HEK293T (cell line): Measurements from ENCODE around the gene MYO1H.

Experiments used
- CTCF ChIA-PET: fragments of 350-600 bp; formaldehyde crosslinking; extraction: SDS; loops from one replicate; lab custom pipeline; 2021; ENCODE audit warnings: antibody characterized with exemption, inconsistent platforms; lab: Yijun Ruan, JAX
- POLR2A ChIA-PET: fragments of 350-600 bp; formaldehyde crosslinking; extraction: SDS; loops from one replicate; lab custom pipeline; 2020; ENCODE audit warnings: antibody characterized with exemption, inconsistent platforms; lab: Yijun Ruan, JAX
- DNase-seq: peaks from one replicate; pipeline ENCODE4 v3.0.0; 2012; ENCODE audit warnings: mixed read lengths; ENCODE audit errors: extremely low spot score
- ARNT ChIP-seq: fragments of 450-650 bp; IDR thresholded peaks from 2 replicates; pipeline ENCODE4 v1.6.1; 2017; ENCODE audit warnings: mild to moderate bottlenecking
- BHLHE40 ChIP-seq: fragments of 450-650 bp; IDR thresholded peaks from 2 replicates; pipeline ENCODE4 v1.6.1; 2016; ENCODE audit warnings: mild to moderate bottlenecking, moderate library complexity, borderline replicate concordance
- CTBP1 ChIP-seq: fragments of 450-650 bp; IDR thresholded peaks from 2 replicates; pipeline ENCODE4 v1.6.1; 2016; ENCODE audit warnings: borderline replicate concordance
- ELF4 ChIP-seq: fragments of 450-650 bp; IDR thresholded peaks from 2 replicates; pipeline ENCODE4 v1.6.1; 2017; ENCODE audit warnings: antibody characterized with exemption
- FOXA1 ChIP-seq: fragments of 450-650 bp; IDR thresholded peaks from 2 replicates; pipeline ENCODE4 v1.6.1; 2016; ENCODE audit warnings: mild to moderate bottlenecking
- FOXK2 ChIP-seq: fragments of 450-650 bp; IDR thresholded peaks from 2 replicates; pipeline ENCODE4 v1.6.1; 2016; ENCODE audit warnings: mild to moderate bottlenecking
- FOXM1 ChIP-seq: fragments of 450-650 bp; IDR thresholded peaks from 2 replicates; pipeline ENCODE4 v1.6.1; 2017; ENCODE audit warnings: mild to moderate bottlenecking, borderline replicate concordance
- HDGF ChIP-seq: fragments of 450-650 bp; IDR thresholded peaks from 2 replicates; pipeline ENCODE4 v1.6.1; 2017; ENCODE audit warnings: antibody characterized with exemption, borderline replicate concordance
- L3MBTL2 ChIP-seq: fragments of 450-650 bp; conservative IDR thresholded peaks from 2 replicates; pipeline ENCODE4 v1.6.1; 2016; ENCODE audit warnings: mild to moderate bottlenecking
- LEF1 ChIP-seq: fragments of 450-650 bp; IDR thresholded peaks from 2 replicates; pipeline ENCODE4 v1.6.1; 2017; ENCODE audit warnings: mild to moderate bottlenecking, borderline replicate concordance
- NFRKB ChIP-seq: fragments of 450-650 bp; IDR thresholded peaks from 2 replicates; pipeline ENCODE4 v1.6.1; 2016; ENCODE audit warnings: mild to moderate bottlenecking, moderate library complexity
- PKNOX1 ChIP-seq: fragments of 450-650 bp; IDR thresholded peaks from 2 replicates; pipeline ENCODE4 v1.6.1; 2016
- SP1 ChIP-seq: fragments of 450-650 bp; IDR thresholded peaks from 2 replicates; pipeline ENCODE4 v1.6.1; 2017
- SUZ12 ChIP-seq: fragments of 450-650 bp; IDR thresholded peaks from 2 replicates; pipeline ENCODE4 v1.6.1; 2016; ENCODE audit warnings: mild to moderate bottlenecking
- TARDBP ChIP-seq: fragments of 450-650 bp; IDR thresholded peaks from 2 replicates; pipeline ENCODE4 v1.6.1; 2016
- ZNF384 ChIP-seq: fragments of 450-650 bp; IDR thresholded peaks from 2 replicates; pipeline ENCODE4 v1.6.1; 2016

MYO1H gene

DNA sequence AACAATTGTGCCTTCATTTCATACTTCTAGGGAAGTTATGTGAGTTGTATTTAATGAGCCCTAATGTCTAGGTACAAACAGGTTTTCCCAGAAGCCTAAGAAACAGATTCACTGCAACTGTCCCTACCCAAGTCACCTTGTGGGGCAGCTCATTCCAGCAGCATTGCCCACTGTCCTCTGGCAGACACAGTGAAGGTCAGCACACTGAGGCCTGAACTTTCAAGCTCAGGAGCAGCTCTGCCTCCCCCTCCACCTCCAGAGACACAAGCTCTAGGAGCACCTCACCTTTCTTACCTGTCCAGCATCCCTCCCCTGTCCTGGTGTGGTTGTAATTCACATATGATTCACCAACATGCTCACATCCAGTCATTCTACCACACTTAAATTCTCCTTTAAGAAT lies 145.4 kb downstream of the MYO1H start:
- ChIA-PET POLR2A (no interaction called here), CTCF (no interaction called here)
- TF ChIP-seq ELF4: no peak
- TF ChIP-seq LEF1: no peak
- no peak for TF ChIP-seq CTBP1
- no peak for TF ChIP-seq BHLHE40
- no peak for TF ChIP-seq SUZ12
- TF ChIP-seq TARDBP: no peak
- TF ChIP-seq HDGF: no peak
- no peak for TF ChIP-seq SP1
- TF ChIP-seq ARNT: no peak
- no peak for TF ChIP-seq FOXA1
- TF ChIP-seq FOXM1: no peak
- TF ChIP-seq ZNF384: no peak
- DNase-seq: no peak

DNA sequence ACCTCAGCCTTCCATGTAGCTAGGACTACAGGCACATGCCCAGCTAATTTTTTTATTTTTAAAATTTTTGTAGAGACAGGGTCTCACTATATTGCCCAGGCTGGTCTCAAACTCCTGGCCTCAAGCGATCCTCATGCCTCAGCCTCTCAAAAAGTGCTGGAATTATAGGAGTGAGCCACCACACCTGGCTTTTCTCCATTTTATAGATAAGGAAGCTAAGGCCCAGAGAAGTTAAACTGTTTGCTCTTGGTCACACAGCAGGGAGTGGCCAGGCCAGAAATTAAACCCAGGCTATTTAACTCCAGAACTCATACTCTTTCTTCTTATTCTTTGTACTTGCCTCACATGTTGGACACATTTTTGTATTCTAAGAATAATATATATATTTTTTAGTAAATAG lies 146.2 kb downstream of the MYO1H start:
- ChIA-PET CTCF (no interaction called here), POLR2A (no interaction called here)
- DNase-seq: no peak
- TF ChIP-seq ELF4: no peak
- no peak for TF ChIP-seq FOXM1
- TF ChIP-seq LEF1: no peak
- no peak for TF ChIP-seq NFRKB
- TF ChIP-seq L3MBTL2: no peak
- no peak for TF ChIP-seq ARNT
- no peak for TF ChIP-seq FOXA1
- TF ChIP-seq HDGF: no peak
- no peak for TF ChIP-seq FOXK2
- TF ChIP-seq TARDBP: no peak
- TF ChIP-seq SUZ12: no peak
- TF ChIP-seq SP1: no peak
- TF ChIP-seq BHLHE40: no peak
- no peak for TF ChIP-seq ZNF384
- no peak for TF ChIP-seq PKNOX1

GRCh38 chr12:109494348-109494881 lies 146.7 kb downstream of the MYO1H start:
- DNase-seq: no peak
- ChIA-PET CTCF (no interaction called here), POLR2A (no interaction called here)
- TF ChIP-seq FOXM1 (no peak), NFRKB (no peak), ELF4 (no peak), HDGF (no peak), ZNF384 (no peak), FOXK2 (no peak), TARDBP (no peak), ARNT (no peak), PKNOX1 (no peak), FOXA1 (no peak), LEF1 (no peak), SP1 (no peak), CTBP1 (no peak)

- TF ChIP-seq BHLHE40 (no peak), ZNF384 (no peak), ELF4 (no peak), TARDBP (no peak), FOXA1 (no peak), FOXK2 (no peak), LEF1 (no peak), HDGF (no peak), PKNOX1 (no peak), NFRKB (no peak), CTBP1 (no peak), ARNT (no peak), SP1 (no peak), L3MBTL2 (no peak), FOXM1 (no peak), SUZ12 (no peak)
- CTCF ChIA-PET: no interaction called here
- no peak for DNase-seq
- POLR2A ChIA-PET: no interaction called here
These were observed 147.3 kb downstream of the MYO1H start for GRCh38 chr12:109495012-109495411.

GRCh38 chr12:109496306-109496705 lies 148.6 kb downstream of the MYO1H start:
- POLR2A ChIA-PET: no interaction called here
- DNase-seq: no peak
- CTCF ChIA-PET: no interaction called here
- TF ChIP-seq FOXK2 (no peak), SUZ12 (no peak), TARDBP (no peak), HDGF (no peak), NFRKB (no peak), LEF1 (no peak), BHLHE40 (no peak), ARNT (no peak), SP1 (no peak), PKNOX1 (no peak), CTBP1 (no peak), FOXA1 (no peak), L3MBTL2 (no peak), ZNF384 (no peak), ELF4 (no peak), FOXM1 (no peak)
